ENCODE measurements around the gene ARRB1. TPM values are rescaled to one million over a fixed set of nuclear protein-coding genes. Genes with fewer than 3 reads are reported as not detected.
A peak's percentile ranks its signal among the peaks of the same experiment; 100 is the strongest.

The ARRB1 gene
- total and polyA plus RNA-seq, 2 of the 13 experiments (the other 11 are each of a cell fraction or from before 2014, with no cell fraction given), result 22.5 to 35.7 TPM

- DNase-seq (ENCODE audit: low spot score), result no peak
- intact Hi-C loops (cut with micrococcal nuclease; ENCODE audit: unreplicated experiment) (loop anchor here (2.0 kb wide), 1 partner anchor 28 kb away; no protein-coding TSS in a partner anchor), in situ Hi-C loops (cut with HindIII; ENCODE audit: extremely low pct_ligation_motif_present, low pct_unique_long_range_greater_than_20kb) (no loop called here)
- peak overlapping the region; percentile 39 for H3K9ac ChIP-seq (ENCODE audit: insufficient read depth, low read depth, low read length)
- WGBS (ENCODE audit: low lambda C conversion rate), result 6% methylated on average over 3 of the region's 5 CpGs
- H3K36me3 ChIP-seq (replicated peaks in 1 of 2; ENCODE audit: control insufficient read depth in 1 of 2, insufficient read depth in 2 of 2, low read length in 2 of 2), result no peaks in the 10 kb centered on the region
- peak overlapping the region; percentile 85 for H3K27ac ChIP-seq (ENCODE audit: extremely low read length, insufficient read depth, low read length)
- no peak for FAIRE-seq
- peak overlapping the region; percentile 94 for H3K4me2 ChIP-seq (ENCODE audit: low read depth, low read length)
- peaks cover 45% of the 10 kb centered on the region for H3K4me1 ChIP-seq (ENCODE audit: insufficient read depth, low read length)
- TF ChIP-seq NAIF1 (CRISPR knock-in tag; IDR thresholded peaks at IDR 0.05; ENCODE audit: borderline replicate concordance) (0 out of 2 replicates have a peak, but pooled peaks have one; percentile 4), ZNF775 (CRISPR knock-in tag; IDR thresholded peaks at IDR 0.05; ENCODE audit: borderline replicate concordance) (0 out of 2 replicates have a peak, but pooled peaks have one; percentile 16), ZNF510 (CRISPR knock-in tag; IDR thresholded peaks at IDR 0.05; ENCODE audit: low read depth) (0 out of 2 replicates have a peak, but pooled peaks have one; percentile 6), ZNF142 (CRISPR knock-in tag; IDR thresholded peaks at IDR 0.05) (0 out of 2 replicates have a peak, but pooled peaks have one; percentile 26), NR2F6 (IDR thresholded peaks at IDR 0.05) (no peak), NR2F6 (CRISPR knock-in tag; IDR thresholded peaks at IDR 0.05) (no peak), SAP130 (CRISPR knock-in tag; IDR thresholded peaks at IDR 0.05; ENCODE audit: low read depth) (no peak), ZNF589 (CRISPR knock-in tag; conservative IDR thresholded peaks at IDR 0.05) (0 out of 2 replicates have a peak, but pooled peaks have one; percentile 1), ZMAT3 (CRISPR knock-in tag; conservative IDR thresholded peaks at IDR 0.05) (0 out of 2 replicates have a peak, but pooled peaks have one; percentile 38)
- H3K27me3 ChIP-seq (ENCODE audit: control insufficient read depth in 1 of 2, insufficient read depth in 2 of 2, low read length in 2 of 2), result peaks cover 5 to 14% of the 10 kb centered on the region in 2 experiments; a peak in 3 of 5 replicates
- H3K4me3 ChIP-seq (replicated peaks in 1 of 3; ENCODE audit: insufficient read depth in 1 of 3, low read depth in 2 of 3, low read length in 3 of 3), result peak overlapping the region; percentile 63 to 86 (median 84)
- H3K9me3 ChIP-seq (ENCODE audit: low read length), result no peaks in the 10 kb centered on the region
- BruUV-seq (replicated peaks), result no TSS peak
- ATAC-seq, result no peak
- peaks cover 33% of the 10 kb centered on the region for H3K79me2 ChIP-seq (ENCODE audit: insufficient read depth, low read length)
- CTCF ChIA-PET (ENCODE audit: low intra/inter-chr PET ratio, low total read pairs), result interaction anchor here (1.4 to 1.6 kb wide), 3 partner anchors 24 to 32 kb away, joined by 3 to 6 read pairs (median 3); no protein-coding TSS in a partner anchor
- no peak overlapping the region for H2AFZ ChIP-seq (ENCODE audit: low read length)
- POLR2A ChIA-PET, result interaction anchor here (0.7 to 3.7 kb wide), 11 partner anchors 9 to 88 kb away, joined by 3 to 20 read pairs (median 4); no protein-coding TSS in a partner anchor
- peaks cover 6% of the 10 kb centered on the region; the same call in 1 of the 2 replicates for H4K20me1 ChIP-seq (ENCODE audit: insufficient read depth, low read length)
Measured at GRCh38 chr11:75352588-75353206, 1.2 kb upstream of the ARRB1 start.
